T47D (cell line): ENCODE measurements around the gene CDH2.

Experiments
- DNase-seq, 2 experiments: peaks; one replicate each; pipeline versions ENCODE4 v3.0.0 to v3.0.0-alpha.2; 2011 to 2012; ENCODE audit warnings: low read depth in 1 of 2, low spot score in 1 of 2
- JUND ChIP-seq: IDR thresholded peaks from 2 replicates; pipeline ENCODE4 v1.6.1; 2012; ENCODE audit warnings: low read depth
- in situ Hi-C: cut with HindIII; loops from 2 replicates; pipeline ENCODE4 v1.10.0; 2016; ENCODE audit warnings: low sequenced_read_pairs, low pct_unique_long_range_greater_than_20kb

CDH2 gene

GRCh38 chr18:28040211-28040610 is 136.7 kb downstream of the CDH2 start:
- in situ Hi-C loops: no loop called here
- TF ChIP-seq JUND: no peak
- no peak for DNase-seq

- TF ChIP-seq JUND: no peak
- DNase-seq: no peak
- in situ Hi-C loops: no loop called here
Measured at GRCh38 chr18:28039691-28040090, 137.2 kb downstream of the CDH2 start.

- in situ Hi-C loops: no loop called here
- TF ChIP-seq JUND: no peak
- no peak for DNase-seq
Measured at GRCh38 chr18:28039078-28039477, 137.9 kb downstream of the CDH2 start.

- in situ Hi-C loops: no loop called here
- no peak for TF ChIP-seq JUND
- no peak for DNase-seq
Measured at GRCh38 chr18:28036488-28036887, 140.4 kb downstream of the CDH2 start.

- TF ChIP-seq JUND: no peak
- no peak for DNase-seq
- in situ Hi-C loops: no loop called here
Measured at GRCh38 chr18:28034567-28034966, 142.4 kb downstream of the CDH2 start.

GRCh38 chr18:28032177-28032576 is 144.8 kb downstream of the CDH2 start:
- TF ChIP-seq JUND: no peak
- no peak for DNase-seq
- in situ Hi-C loops: no loop called here

- TF ChIP-seq JUND: no peak
- in situ Hi-C loops: no loop called here
- no peak for DNase-seq
Measured at GRCh38 chr18:28030458-28030857, 146.5 kb downstream of the CDH2 start.

- in situ Hi-C loops: no loop called here
- no peak for DNase-seq
- no peak for TF ChIP-seq JUND
Measured at GRCh38 chr18:28027755-28028154, 149.2 kb downstream of the CDH2 start.

GRCh38 chr18:28019425-28020108 is 157.4 kb downstream of the CDH2 start:
- no peak for TF ChIP-seq JUND
- DNase-seq: no peak
- in situ Hi-C loops: no loop called here

- in situ Hi-C loops: no loop called here
- no peak for TF ChIP-seq JUND
- DNase-seq: no peak
Measured at GRCh38 chr18:28018351-28018750, 158.6 kb downstream of the CDH2 start.

GRCh38 chr18:28015671-28016070 is 161.3 kb downstream of the CDH2 start:
- in situ Hi-C loops: no loop called here
- no peak for DNase-seq
- no peak for TF ChIP-seq JUND

- in situ Hi-C loops: no loop called here
- peak in 1 of 2 experiments; percentile 3 for DNase-seq
Measured at GRCh38 chr18:28013066-28013465, 163.9 kb downstream of the CDH2 start.

GRCh38 chr18:28012336-28012735 is 164.6 kb downstream of the CDH2 start:
- in situ Hi-C loops: no loop called here
- TF ChIP-seq JUND: no peak
- no peak for DNase-seq

More at GRCh38 chr18:28013066-28013465, 163.9 kb downstream of the CDH2 start:
- TF ChIP-seq JUND: no peak

GRCh38 chr18:28009589-28009988 is 167.3 kb downstream of the CDH2 start:
- no peak for TF ChIP-seq JUND
- in situ Hi-C loops: no loop called here
- no peak for DNase-seq
